HG02840 (cell line): ENCODE measurements around the gene LDLRAD4.

ENCODE experiments used
- ATAC-seq: cut with Tn5 transposase; IDR thresholded peaks from one replicate; pipeline ENCODE4 v1.9.1; 2021; ENCODE audit warnings: mild to moderate bottlenecking, moderate library complexity, moderate number of reproducible peaks; ENCODE audit not compliant: unreplicated experiment, low FRiP score

LDLRAD4 gene

DNA sequence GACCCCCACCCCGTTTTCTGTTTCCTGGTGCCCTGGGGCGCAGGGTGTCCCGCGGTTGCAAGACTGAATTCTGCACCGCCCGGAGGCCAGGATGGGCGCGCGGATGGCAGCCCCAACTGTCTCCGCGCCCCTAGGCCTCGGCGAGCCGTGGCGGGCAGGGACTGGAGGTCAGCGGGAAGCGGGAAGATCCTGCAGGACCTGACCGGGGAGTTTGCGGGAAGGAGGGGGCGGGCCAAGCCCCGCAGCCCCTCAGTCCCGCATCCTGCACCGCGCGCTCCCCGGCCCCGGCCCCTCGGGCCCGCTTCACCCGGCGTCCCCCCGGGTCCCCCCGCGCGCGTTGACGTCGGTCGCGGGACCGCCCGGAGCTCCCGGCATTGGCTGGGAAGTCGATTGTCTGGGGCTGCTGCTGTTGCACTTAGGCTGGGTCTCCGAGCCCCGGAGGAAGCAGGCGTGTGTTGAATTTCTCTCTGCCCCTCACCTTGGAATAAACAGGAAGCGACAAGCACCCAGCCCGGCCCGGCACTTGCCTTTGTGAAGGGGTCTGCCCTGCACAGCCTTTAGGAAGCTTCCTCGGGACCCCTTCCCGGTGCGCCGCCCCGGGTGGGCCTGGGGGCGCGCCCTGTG, at the start of gene LDLRAD4:
Gene LDLRAD4 (plus strand): TSS at position 393 of the 624 bp plus-strand sequence.
- no peak for ATAC-seq

DNA sequence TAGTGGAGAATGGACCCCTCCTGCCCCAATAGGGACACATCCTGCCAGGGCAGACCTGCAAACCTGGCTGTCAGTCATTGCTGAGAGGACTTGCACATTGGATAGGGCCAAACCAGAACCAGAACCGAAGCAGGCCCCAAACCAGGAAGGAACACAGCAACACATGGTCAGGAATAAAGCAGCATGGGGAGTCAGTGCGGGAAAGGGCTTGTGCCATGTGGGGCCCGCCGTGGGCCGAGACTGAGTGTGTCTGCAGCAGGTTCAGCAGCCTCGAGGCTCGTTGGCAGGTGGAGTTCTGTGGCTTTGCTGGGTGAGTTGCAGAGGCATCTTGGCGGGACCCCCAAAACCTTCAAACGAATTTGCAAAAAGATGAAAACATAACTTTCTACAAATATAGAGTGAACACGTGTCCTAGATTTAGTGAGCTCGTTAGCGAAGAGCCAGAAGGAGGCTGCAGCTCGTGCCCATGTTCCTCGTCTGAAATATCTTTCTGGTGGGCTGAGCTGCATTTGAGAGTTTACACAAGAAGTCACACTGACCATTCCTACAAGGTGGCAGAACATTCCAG, 44.9 kb upstream of the LDLRAD4 start:
- no peak for ATAC-seq

DNA sequence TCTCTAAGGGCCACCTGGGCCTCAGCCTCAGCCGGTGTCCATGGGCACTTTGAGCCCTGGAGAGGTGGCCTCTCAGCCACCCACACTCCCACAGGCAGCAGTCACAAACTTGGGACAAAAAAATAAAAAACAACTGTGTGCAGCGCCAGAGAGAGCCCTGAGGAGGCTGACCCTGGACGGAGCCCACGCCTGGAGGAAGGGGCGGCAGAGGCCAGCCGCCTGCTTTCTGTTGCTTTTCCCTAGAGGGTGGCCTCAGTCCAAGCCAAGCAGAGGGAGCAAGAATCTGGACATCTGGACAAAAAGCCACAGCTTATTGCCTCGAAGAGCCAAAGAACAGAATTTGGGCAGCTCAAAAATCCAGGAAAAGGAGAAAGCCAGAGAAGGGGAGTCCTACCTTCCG, 43.3 kb upstream of the LDLRAD4 start:
- ATAC-seq, result no peak

DNA sequence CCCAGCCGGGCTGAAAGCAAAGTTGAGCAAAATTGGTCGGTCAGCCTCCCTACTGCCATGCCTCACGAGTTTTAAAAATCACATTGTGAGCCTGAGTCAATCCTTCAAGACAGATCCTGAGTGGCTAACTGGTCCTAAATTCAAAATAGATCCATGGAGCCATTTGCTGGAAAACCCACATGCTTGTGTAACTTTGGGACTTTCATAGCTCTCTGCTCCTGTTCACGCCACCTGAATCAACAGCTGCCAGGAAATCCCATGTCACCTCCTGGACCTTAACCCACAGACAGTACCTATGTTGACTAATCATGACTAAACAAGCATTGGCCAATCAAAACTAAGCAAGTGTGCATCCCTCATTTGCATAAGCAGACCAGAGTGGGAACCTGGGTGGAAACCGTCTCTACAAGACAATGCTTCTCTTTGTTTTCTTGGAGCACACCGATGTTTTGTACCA, 42.8 kb upstream of the LDLRAD4 start:
- no peak for ATAC-seq

DNA sequence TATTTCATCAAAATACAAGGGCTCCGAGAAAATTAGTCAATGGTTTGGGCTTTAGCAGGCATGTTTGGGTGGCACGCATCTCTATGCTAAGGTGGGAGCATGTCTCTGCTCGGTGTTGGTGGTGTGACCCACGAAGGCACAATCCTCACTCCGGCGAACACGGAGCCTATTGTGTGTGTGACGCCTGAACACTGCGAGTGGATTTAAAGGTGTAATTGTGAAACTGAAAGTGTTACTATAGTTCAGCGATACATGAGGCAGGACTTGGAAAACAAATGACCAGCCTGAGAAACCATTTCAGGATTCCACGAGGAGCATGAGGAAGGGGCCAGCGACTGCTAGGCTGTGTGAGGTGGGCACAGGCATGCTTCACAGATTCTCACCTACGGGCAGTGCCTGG, 41.7 kb upstream of the LDLRAD4 start:
- ATAC-seq, result no peak

DNA sequence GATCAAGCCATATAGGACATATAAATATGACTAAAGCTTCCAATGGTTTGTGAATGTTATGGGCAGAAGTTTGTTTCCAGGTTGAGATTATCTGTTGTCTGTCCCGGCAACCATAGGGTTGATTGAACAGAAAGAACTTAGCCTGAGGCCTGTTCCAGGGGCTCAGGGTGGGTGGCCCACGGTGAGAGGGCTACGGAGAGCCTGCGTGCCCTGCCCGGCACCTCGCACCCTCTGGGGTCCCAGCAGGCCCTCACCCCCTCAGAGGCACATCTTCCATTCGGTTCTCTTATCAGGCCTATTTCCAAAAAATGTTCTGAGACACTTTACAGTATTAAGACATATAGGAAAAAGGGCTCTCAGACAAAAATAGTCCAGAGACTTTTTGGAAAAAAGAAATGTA, 40.4 kb upstream of the LDLRAD4 start:
- no peak for ATAC-seq

DNA sequence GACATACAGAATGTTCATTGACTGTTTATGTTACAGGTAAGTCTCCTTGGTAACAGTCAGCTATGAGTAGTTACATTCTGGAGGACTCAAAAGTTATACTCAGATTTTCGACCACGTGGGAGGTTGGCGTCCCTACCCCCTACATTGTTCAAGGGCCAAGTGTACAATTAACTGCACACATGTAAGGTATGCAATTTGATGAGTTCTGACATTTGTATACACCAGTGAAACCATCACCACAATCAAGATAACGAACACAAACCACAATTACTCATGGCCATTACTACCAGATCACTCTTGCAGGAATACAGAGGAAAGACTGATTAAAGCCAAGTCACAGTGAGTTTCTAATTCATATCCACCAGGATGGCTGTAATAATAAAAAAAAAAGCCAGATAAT, 39.6 kb upstream of the LDLRAD4 start:
- no peak for ATAC-seq

DNA sequence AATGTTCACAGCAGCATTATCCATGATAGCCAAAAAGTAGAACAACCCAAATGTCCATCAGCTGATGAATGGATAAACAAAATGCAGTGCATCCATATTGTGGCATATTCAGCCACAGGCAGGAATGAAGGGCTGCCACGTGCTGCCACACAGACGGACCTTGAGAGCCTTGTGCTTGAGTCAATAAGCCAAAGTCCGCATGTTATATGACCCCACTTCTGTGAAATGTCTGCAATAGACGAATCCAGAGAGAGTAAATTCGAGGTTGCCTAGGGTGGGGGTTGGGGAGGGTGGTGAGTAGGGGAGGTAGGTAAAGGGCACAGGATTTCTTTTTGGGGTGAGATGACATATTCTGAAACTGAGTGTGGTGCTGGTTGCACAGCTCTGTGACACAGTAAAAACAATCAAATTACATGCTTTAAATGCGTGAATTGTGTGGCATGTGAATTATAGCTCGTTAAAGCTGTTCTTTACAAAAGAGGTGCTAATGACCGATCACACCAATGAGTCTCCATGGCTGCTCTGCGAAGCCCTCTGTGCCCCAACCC, 38.9 kb upstream of the LDLRAD4 start:
- no peak for ATAC-seq

DNA sequence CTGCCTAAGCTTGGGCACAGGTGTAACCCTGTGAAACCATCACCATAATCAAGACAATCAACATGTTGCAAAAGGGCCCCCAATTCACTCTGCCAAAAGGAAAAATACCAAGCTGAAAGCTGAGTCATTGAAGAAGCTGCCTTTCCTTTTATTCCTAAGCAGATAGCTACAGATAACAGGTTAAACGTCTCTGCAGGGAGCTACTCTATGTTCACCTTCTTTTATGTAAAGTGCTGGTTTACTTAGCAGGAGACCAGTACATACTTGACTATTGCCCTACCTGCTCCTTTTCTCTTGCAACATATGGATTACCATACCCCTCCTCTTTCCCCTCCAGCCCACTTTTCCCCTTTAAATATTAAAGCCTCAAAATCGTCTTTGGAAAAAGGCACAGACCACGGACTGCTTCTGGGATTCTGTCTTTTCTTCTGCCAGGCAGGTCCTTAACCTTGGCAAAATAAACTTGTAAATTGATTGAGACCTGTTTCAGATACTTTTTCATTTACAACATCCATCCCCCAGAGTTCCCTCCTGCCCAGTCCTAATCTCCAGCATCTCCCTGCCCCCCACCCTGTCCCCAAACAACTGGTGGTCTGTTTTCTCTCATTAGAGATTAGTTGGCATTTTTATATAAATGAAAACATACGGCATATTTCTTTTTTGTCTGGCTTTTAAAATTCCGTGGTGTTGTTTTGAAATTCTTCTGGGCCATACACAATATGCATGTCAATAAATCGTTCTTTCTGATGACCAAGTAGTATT, 37.8 kb upstream of the LDLRAD4 start:
- no peak for ATAC-seq

DNA sequence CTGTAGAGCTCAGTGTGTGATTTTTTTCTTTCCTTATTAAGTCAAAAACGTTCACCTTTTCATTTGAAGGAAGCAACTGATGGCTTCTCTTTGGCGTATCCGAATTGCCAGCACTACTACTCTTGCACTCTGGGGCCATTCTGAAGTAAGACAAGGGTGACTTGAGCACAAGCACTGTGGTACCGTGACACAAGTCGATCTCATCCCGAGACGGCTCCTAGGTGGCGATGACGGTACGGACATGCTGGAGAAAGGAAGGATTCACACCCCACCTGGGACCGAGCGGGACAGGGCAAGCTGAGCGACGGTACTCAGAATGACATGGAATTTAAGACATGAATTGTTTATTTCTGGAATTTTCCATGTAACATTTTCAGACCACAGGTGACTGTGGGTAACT, 36.8 kb upstream of the LDLRAD4 start:
- no peak for ATAC-seq

DNA sequence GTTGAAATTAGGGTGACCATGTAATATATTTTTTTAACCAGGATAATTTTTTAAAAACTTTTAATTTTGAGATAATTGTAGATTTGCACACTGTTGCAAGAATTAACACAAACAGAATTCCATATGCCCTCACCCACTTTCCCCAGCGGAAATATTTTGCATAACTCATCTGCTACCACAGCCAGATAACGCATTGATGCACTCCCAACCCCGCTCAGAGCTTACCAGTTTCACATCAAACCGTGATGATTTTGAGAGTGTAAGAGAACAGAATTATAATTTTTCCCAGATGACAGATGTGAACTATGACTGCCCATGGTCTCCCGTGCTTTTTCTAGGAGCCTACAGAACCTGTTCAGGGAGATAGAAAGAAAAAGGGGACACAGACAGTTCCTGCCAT, 35.2 kb upstream of the LDLRAD4 start:
- no peak for ATAC-seq

DNA sequence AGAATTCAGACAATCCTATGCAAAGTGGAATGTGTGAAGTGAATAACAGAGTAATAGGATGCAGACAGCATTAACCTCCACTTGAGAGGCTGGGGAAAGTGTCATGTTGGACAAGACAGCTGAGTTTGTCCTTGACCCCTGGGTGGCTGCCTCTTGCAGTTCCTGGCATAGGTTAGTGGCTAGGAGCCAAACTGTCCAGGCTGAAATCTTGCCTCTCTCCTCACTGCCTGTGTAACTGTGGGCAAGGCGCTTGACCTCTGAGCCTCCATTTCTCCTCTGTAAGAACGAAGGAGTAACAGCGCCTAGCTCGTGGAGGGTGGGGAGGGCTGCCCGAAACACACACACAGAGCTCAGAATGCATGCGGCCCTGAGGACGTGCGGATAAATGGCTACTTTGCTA, 34.8 kb upstream of the LDLRAD4 start:
- ATAC-seq, result no peak

DNA sequence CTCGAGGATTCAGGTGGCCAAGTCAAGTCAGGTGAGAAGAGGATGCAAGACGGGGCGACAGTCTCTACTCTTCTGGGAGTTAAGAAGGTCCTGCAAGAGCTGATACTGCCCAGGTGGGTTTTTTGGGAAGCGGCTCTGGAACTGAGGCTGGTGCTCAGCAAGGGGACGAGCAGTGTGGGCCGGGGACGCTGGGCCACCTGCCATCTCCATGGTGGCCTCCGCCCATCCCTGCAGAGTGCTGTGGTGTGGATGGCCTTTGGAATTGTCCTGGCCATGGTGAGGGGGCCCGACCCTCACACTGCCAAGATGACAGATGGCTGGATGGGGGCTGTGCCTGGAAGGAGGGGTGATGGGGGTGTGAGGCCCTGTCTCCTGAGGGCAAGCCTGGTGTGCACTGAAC, 34.2 kb upstream of the LDLRAD4 start:
- no peak for ATAC-seq

DNA sequence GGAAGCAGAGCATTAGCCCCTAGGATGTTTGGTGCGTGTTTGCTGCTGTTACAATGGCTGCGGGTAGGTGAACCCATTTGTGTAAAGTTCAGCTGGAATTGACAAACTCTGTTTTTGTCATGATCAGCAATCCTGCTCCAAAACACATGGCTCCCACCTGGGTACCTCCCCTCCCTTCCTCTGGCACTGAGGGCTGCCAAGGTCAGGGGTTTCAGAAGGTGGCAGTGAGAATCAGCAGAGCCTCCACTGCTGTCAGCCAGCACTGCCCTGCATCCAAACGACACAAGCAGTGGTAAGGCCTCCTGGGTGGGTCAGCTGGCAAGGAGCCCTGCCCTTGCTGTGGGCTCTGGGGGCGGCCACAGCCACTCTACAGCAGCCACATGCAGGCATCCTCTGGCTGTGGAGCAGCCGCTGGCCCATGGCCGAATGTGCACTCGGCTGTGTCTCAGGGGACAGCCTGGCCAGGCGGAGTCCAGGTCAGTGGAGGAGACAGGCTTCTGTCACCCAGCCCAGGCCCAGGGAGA, 32.8 kb upstream of the LDLRAD4 start:
- no peak for ATAC-seq

DNA sequence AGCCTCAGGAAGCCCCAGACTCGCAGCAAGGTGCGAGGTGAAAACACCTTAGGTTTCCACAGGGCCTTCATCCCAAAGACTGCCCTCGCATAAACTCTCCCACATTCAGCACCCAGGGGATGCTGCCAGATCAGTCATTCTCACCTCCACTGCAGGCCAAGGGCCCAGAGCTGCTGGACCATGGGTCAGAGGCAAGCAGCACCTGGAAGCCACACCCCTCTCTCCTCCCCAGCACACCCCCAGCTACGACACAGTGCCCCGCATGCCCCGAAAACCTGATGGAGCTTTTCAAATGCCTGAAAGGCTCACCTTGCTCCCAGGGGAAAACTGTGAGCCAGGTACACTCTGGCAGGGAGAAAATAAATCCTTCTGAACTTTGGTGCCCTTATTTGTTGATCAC, 31.9 kb upstream of the LDLRAD4 start:
- ATAC-seq, result no peak

DNA sequence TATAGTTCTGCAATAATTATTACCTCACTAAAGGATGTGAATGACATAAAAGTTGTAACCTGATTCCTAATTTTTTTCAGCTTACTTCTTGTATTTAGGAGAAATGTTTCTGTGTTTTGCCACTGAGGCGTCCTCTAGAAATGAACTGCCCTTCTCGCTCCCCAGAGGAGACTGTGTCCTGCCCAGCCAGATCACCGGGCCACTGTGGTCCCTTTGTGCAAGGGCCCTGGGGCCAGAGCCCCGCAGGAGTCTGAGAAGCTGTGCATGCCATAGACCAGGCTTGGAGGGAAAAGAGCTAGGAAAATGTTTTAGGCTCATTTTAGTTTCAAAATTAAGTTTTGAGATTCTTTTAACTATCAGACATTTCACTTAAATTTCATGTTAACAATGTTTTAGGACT, 31.1 kb upstream of the LDLRAD4 start:
- ATAC-seq, result no peak

DNA sequence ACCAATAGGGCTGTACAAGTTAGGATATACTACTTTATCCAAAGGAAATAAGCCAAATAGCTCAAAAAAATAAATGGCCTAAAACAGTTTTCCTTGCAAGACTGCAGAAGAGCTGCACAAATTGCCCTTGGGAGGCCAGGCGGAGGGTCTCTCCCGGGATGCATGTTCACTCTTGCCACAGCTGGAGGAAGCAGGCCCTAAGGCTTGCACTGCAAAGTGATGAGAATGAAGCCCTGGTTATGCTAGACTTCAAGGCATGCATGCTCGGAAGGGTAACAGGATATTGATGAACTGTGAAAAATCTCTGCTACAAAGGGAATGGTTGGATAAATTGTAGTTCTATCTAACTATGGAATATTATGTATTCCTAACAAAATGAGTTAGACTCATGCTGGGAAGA, 27.5 kb upstream of the LDLRAD4 start:
- ATAC-seq, result no peak

DNA sequence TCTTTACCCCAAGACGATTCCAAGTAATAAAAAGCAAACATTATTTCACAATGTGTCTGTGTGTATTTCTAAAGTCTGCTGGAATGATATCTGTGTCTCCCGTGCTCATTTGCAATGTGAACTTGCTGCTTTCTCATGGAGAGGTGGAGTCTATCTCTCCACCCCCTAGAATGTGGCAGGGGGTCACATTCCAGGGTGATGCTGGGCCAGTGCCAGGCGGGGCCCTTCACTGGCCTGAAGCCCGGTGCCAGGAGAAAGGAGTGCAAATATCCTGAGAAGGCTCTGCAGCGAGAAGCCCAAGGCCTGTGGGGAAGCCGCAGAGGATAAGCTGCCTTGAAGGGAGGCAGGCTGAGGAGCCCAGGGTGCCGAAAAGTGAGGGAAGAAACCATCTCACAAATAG, 26.8 kb upstream of the LDLRAD4 start:
- ATAC-seq, result no peak

DNA sequence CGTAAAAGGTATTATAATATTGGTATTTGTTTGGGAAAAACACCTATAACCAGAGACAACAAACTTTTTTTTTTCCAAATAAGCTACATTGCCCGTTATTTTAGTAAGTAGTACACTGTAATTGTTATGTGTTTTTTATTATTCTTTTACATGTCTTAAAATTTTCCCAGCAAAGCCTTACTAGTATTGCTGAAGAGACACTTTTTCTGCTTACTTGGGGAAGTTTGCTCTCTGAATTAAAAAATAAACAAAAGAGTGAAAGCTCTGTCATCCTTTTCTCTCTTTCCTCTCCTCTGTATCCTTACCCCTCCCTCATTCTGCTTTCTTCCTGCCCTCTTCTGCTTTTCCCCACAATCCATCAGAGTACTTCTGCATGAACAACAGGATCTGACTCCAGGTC, 25.6 kb upstream of the LDLRAD4 start:
- ATAC-seq, result no peak

DNA sequence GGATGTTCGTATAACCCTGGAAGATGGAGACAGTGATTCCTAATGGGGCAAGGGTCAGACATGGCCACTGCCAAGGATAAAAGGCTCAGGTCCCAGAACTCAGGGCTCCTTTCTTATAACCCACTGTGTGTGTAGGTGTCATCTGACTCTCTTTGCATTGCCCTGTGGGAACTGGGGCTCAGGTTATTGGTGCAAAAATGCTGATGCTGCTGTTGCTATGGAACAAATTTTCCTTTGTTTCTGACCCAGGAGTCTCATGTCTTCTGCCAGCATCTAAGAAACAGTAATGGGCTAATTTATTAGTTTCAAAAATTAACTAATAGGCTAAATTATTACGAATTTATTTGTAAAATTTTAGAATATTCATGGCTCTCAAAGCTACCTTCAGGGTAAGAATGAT, 24.3 kb upstream of the LDLRAD4 start:
- ATAC-seq, result no peak

DNA sequence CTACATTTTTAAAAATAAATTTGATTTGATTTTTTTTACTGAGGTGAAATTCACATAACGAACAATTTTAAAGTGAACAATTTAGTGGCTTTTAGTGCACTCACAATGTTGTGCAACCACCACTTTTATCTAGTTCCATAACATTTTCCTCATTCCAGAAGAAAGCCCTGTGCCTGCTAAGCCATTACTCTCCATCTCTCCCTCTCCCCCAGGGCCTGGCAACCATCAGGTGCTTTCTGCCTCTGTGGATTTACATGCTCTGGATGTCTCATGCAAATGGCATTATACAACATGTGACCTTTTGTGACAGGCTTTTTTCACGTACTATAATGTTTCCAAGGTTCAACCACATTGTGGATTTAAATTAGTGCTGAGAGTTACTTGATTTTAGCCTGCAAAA, 19.9 kb upstream of the LDLRAD4 start:
- no peak for ATAC-seq
